NCI-H526 treated with DMSO at 0.1 percent for 48 hours (cell line): ENCODE measurements around the gene ATG14.
"Not testable (repeated sequence)": the region's sequence is repeated elsewhere in the genome, so short reads cannot be mapped to it uniquely, and the experiment has no call there.

Experiments
- DNase-seq: peaks from one replicate; lab custom pipeline; 2025; lab: John Stamatoyannopoulos, UW

The ATG14 gene, protein sequence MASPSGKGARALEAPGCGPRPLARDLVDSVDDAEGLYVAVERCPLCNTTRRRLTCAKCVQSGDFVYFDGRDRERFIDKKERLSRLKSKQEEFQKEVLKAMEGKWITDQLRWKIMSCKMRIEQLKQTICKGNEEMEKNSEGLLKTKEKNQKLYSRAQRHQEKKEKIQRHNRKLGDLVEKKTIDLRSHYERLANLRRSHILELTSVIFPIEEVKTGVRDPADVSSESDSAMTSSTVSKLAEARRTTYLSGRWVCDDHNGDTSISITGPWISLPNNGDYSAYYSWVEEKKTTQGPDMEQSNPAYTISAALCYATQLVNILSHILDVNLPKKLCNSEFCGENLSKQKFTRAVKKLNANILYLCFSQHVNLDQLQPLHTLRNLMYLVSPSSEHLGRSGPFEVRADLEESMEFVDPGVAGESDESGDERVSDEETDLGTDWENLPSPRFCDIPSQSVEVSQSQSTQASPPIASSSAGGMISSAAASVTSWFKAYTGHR

DNA sequence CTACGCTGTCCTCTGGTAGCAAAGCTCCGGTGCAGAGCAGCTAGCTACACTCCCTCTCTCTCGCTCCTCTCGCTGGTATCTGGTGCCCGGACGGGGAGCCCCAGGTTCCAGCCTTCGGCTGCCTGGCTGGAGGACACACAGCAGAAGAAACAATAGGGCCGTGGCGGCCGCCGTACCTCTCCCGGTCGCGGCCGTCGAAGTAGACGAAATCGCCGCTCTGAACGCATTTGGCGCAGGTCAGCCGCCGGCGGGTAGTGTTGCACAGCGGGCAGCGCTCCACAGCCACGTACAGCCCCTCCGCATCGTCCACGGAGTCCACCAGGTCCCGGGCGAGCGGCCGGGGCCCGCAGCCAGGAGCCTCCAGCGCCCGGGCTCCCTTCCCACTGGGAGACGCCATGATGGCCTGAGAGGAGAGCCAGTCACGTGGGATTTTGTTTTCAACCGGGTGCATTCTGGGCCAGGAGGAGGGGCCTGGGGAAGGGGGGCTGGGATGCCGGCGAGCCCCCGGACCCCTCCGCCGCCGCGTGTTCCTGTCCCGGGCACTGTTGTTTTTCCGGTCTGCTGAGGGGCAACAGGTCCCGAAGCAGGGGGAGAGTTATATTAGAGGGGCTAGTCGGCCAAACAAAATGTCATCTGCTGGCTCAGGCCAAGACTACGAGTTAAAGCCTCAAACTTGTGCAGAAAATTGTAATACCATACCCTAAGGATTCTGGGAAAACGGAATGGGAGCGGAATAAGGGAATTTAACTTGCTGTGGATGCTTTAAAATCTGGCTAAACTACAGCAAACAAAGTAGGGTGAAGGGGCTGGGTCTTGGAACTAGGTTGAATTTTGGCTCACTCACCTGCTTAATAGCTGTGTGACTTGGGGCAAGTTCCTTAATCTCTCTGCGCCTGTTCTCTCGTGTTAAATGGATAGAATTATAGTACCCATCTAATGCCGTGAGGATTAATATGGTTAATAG lies at the start of gene ATG14:
TSS of gene ATG14 (minus strand) at position 405 of the 964 bp plus-strand sequence. CDS start at position 397, 8 bp downstream.
- peak; percentile 78 for DNase-seq

GRCh38 chr14:55458800-55459515 lies 47.3 kb upstream of the ATG14 start:
- no peak for DNase-seq

DNA sequence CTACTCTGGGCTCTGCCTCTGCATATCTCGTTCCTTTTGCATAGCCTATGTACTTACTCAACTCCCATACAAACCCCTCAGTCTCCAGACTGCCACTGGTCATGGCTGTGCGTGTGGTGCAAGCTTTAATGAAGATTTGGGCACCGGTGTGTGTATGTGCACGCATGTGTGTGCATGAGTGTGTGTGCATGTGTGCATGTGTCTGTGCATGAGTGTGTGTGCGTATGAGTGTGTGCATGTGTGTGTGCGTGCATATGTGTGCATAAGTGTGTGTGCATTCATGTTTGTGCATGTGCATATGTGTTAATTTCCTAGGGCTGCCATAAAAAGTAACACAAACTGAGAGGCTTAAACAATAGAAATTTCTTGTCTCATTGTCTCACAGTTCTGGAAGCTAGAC lies 45.9 kb upstream of the ATG14 start:
- DNase-seq, result no peak

DNA sequence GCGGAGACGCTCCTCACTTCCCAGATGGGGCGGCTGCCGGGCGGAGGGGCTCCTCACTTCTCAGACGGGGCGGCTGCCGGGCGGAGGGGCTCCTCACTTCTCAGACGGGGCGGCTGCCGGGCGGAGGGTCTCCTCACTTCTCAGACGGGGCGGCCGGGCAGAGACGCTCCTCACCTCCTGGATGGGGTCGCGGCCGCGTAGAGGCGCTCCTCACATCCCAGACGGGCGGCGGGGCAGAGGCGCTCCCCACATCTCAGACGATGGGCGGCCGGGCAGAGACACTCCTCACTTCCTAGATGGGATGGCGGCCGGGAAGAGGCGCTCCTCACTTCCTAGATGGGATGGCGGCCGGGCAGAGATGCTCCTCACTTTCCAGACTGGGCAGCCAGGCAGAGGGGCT lies 44.8 kb upstream of the ATG14 start:
- not testable (repeated sequence) for DNase-seq

GRCh38 chr14:55454264-55455002 lies 42.8 kb upstream of the ATG14 start:
- no peak for DNase-seq

DNA sequence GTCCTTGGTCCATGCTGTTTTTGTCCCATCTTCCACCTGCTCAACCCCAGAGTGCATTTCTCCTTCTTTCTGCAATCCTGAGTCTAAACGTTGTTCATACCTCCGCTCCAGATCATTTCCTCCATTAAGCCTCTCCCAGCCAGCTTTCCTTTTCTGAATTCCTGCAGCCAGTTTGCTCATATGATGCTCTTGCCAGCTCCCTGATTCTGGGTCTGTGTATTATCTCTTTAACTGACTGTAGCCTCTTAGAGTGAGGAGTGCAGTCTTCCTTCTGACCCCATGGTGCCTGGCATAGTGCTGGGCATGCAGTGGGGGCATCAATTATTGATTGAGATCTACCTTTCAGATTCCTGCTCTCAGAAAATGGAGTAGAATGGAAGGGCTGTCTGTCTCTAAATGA lies 40.3 kb upstream of the ATG14 start:
- DNase-seq, result no peak

- DNase-seq, result no peak
Observed at GRCh38 chr14:55451398-55451797, 39.8 kb upstream of the ATG14 start.

- no peak for DNase-seq
Observed at GRCh38 chr14:55450987-55451386, 39.4 kb upstream of the ATG14 start.

DNA sequence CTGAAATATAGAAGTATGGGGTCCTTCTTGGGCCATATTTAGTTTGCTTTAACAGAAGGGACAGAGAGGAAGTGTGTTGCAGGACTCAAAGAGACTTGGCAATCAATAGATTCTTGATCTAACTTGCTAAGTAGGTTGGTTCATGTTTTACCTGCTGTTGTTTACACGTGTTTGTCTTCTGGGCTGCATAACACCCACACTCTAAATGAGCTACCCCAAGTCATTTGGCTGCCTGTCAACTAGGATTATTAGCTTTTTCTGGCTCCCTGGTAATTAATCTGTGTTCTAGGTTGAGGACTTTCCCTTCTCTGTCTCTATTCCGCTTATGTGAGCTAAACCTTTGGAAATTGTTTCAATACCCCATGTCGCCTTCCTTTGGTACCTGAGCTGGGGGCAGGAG lies 38.9 kb upstream of the ATG14 start:
- DNase-seq, result no peak

GRCh38 chr14:55450124-55450523 lies 38.5 kb upstream of the ATG14 start:
- no peak for DNase-seq

DNA sequence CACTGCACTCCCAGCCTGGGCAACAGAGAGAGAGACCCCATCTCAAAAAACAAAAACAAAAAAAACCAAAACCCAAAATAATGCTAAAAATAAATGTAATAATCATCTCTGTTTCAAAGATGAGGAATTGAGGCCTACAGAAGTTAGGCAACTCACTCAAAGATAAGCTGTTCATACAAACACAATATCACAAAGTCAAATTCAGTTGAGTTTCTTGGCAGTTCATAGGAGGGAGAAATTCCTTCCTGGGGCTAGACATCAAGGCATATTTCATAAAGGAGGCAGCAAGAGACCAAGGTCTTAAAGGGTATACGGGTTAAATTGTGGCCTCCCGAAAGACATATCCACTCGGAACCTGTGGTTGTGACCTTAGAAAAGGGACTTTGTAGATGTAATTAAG lies 37.5 kb upstream of the ATG14 start:
- DNase-seq, result no peak

- DNase-seq, result no peak
Observed at GRCh38 chr14:55448141-55448614, 36.5 kb upstream of the ATG14 start.

GRCh38 chr14:55446833-55447232 lies 35.2 kb upstream of the ATG14 start:
- DNase-seq, result peak; percentile 40

- DNase-seq, result peak; percentile 63
Observed at GRCh38 chr14:55446127-55446736, 34.6 kb upstream of the ATG14 start.

GRCh38 chr14:55441286-55441685 lies 29.7 kb upstream of the ATG14 start:
- DNase-seq, result no peak

DNA sequence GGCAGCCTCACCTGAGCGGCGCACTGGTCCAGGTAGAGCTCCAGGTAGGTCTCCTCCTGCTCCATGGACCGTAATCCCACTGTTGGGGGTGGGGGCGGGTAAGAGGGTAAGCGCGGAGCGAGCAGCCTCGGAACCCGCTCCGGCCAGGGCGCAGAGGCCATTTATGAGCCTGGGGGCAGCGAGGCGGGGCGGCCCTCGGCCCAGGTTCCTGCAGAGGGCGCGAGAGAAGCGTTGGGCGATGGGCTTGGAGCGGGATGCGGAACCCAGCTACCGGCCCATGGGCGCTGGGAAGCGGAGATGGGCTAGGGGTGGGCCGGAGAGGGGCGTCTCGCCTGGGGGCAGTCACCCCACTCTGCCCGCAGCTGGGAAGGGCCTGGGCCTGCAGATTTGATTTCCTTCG lies 28.8 kb upstream of the ATG14 start, which contains the start of gene TBPL2:
TSS of gene TBPL2 (minus strand) at position 232 of the 400 bp plus-strand sequence. CDS start at position 65, 167 bp downstream.
- no peak for DNase-seq

- DNase-seq, result peak; percentile 54
Observed at GRCh38 chr14:55438066-55438683, 26.5 kb upstream of the ATG14 start.

DNA sequence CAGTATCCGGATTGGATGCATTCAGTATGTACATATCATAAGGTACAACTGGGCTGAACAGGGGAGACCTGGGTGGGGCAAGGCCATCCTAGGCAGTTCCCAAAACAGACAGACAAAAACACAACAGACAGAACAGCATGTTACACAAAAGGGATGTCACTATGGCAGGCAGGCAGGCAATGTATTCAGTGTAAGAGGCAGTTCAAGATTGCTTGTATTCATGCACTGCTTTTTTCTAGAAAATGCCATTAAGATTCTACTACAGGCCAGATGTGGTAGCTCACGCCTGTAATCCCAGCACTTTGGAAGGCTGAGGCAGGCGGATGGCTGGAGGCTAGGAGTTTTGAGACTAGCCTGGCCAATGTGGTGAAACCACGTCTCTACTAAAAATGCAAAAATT lies 25.3 kb upstream of the ATG14 start:
- DNase-seq, result no peak

GRCh38 chr14:55436519-55436918 lies 24.9 kb upstream of the ATG14 start:
- no peak for DNase-seq

DNA sequence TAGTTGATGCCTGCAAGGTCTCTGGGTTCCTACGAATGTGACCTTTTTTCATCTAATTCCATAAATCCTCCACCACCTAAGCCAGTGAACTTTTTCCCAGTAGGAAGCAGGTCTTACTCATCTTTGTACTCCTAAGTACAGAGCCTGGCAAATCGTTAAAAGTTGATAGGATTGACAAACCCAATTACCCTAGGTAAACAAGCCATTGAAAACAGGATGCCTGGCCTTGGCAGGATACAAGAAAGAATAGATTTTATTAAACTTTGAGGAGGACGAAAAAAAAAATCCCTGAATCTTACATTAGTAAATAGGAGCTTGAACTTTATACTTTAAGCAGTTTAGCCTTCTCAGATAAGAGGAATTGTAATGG lies 23.2 kb upstream of the ATG14 start:
- no peak for DNase-seq
